Measurements from ENCODE around the gene GNAI1. TPM values are rescaled to one million over a fixed set of nuclear protein-coding genes. Genes with fewer than 3 reads are reported as not detected.

The GNAI1 gene
- total RNA-seq, 1 donor from 2014 or later = 0.35 TPM

DNA sequence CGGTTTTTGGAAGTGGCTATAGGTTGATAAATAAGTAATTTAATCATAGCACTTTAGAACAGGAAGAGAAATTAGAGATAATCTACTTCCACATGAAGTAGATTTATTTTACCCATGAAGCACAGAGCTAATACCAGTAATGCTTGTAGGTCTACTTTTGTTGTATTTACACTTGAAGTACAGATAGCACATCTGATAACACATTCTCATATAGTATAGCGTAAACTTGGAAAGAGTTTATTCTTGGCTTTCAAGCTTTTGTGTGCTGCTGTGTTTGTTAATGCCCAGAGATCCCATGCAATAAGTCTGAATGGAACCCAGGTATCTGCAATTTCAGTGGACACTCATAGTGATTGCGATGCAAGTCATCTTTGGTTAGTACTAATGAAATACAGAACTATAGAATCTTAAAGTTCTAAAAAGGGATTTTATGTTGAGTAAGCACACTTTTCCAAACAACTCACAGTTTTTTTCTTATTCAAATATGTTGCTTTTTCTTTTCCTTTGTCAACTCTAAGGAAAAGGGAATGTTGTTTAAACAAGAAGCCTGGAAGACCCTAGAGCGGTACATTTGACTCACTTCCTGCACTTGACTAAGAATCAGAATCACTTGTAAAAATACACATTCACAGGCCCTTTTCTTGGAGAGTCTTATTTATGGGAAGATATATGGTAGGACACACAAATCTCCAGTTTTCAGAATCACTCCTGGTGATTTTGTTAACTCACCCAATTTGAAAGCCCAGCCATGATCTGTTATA is 105.8 kb downstream of the GNAI1 start:
- H3K4me1 Mint-ChIP-seq = no peaks in the 10 kb centered on the region
- no peaks in the 10 kb centered on the region for H3K9me3 Mint-ChIP-seq
- TF ChIP-seq, protein P1, sequence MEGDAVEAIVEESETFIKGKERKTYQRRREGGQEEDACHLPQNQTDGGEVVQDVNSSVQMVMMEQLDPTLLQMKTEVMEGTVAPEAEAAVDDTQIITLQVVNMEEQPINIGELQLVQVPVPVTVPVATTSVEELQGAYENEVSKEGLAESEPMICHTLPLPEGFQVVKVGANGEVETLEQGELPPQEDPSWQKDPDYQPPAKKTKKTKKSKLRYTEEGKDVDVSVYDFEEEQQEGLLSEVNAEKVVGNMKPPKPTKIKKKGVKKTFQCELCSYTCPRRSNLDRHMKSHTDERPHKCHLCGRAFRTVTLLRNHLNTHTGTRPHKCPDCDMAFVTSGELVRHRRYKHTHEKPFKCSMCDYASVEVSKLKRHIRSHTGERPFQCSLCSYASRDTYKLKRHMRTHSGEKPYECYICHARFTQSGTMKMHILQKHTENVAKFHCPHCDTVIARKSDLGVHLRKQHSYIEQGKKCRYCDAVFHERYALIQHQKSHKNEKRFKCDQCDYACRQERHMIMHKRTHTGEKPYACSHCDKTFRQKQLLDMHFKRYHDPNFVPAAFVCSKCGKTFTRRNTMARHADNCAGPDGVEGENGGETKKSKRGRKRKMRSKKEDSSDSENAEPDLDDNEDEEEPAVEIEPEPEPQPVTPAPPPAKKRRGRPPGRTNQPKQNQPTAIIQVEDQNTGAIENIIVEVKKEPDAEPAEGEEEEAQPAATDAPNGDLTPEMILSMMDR (IDR thresholded peaks at IDR 0.05) = no peak
- intact Hi-C loops (cut with micrococcal nuclease) = no loop called here
- ATAC-seq (ENCODE audit: low read depth) (no peak), DNase-seq (no peak)
- CTCF ChIA-PET = no interaction called here
- POLR2A ChIA-PET = no interaction called here
- no peak overlapping the region for H3K27ac Mint-ChIP-seq
- H3K36me3 Mint-ChIP-seq (ENCODE audit: low read depth) = no peaks in the 10 kb centered on the region
- no peaks in the 10 kb centered on the region for H3K27me3 Mint-ChIP-seq
- no peak overlapping the region for H3K4me3 Mint-ChIP-seq

DNA sequence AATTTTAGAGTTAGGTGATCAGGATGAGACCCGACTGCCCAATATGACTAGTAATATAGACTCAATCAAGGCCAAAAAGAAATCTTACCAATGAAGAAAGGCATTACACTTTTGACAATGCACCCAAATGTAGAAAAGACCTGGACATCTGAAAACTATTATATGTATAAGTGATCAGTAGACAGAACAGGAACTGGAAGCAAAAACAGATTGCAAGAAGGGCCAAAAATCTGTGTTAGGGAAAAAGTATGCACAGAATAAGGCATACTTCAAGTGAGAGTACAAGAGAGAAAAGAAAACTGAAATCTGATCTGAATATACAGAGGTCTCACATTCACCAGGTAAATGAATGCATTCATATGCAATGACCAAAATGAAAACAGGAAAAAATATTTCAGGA is 107.0 kb downstream of the GNAI1 start:
- no peak for DNase-seq
- TF ChIP-seq, protein P1 (IDR thresholded peaks at IDR 0.05) = no peak
- H3K9me3 Mint-ChIP-seq = no peaks in the 10 kb centered on the region
- intact Hi-C loops (cut with micrococcal nuclease) = no loop called here
- POLR2A ChIA-PET = no interaction called here
- no peak overlapping the region for H3K4me3 Mint-ChIP-seq
- H3K27ac Mint-ChIP-seq = no peak overlapping the region
- no peaks in the 10 kb centered on the region for H3K4me1 Mint-ChIP-seq
- ATAC-seq (ENCODE audit: low read depth) = no peak
- no peaks in the 10 kb centered on the region for H3K27me3 Mint-ChIP-seq
- H3K36me3 Mint-ChIP-seq (ENCODE audit: low read depth) = no peaks in the 10 kb centered on the region
- CTCF ChIA-PET = no interaction called here

DNA sequence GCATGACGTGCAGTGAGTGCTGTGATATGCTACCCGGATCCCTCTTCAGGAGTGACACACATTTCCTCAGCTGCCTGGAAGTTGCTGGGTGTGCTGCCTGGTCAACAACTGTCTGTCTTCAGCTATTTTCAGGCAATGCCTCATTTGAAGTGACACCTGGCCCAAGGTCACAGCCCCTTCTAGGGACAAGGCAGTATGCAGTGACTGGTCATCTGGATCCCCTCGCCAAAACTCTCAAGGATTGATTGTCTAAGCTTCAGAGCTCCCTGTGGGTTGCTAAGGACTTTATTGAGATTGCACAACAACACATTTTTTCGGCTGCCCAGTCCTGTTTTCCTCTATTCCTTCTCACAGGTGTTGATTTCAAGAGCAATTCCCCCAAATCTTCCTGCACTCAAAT is 108.8 kb downstream of the GNAI1 start:
- TF ChIP-seq, protein P1 (IDR thresholded peaks at IDR 0.05) = no peak
- intact Hi-C loops (cut with micrococcal nuclease) = no loop called here
- H3K27me3 Mint-ChIP-seq = no peaks in the 10 kb centered on the region
- H3K4me1 Mint-ChIP-seq = no peaks in the 10 kb centered on the region
- no peaks in the 10 kb centered on the region for H3K9me3 Mint-ChIP-seq
- no peaks in the 10 kb centered on the region for H3K36me3 Mint-ChIP-seq (ENCODE audit: low read depth)
- CTCF ChIA-PET = no interaction called here
- ATAC-seq (ENCODE audit: low read depth) = no peak
- H3K4me3 Mint-ChIP-seq = no peak overlapping the region
- POLR2A ChIA-PET = no interaction called here
- no peak overlapping the region for H3K27ac Mint-ChIP-seq
- no peak for DNase-seq

DNA sequence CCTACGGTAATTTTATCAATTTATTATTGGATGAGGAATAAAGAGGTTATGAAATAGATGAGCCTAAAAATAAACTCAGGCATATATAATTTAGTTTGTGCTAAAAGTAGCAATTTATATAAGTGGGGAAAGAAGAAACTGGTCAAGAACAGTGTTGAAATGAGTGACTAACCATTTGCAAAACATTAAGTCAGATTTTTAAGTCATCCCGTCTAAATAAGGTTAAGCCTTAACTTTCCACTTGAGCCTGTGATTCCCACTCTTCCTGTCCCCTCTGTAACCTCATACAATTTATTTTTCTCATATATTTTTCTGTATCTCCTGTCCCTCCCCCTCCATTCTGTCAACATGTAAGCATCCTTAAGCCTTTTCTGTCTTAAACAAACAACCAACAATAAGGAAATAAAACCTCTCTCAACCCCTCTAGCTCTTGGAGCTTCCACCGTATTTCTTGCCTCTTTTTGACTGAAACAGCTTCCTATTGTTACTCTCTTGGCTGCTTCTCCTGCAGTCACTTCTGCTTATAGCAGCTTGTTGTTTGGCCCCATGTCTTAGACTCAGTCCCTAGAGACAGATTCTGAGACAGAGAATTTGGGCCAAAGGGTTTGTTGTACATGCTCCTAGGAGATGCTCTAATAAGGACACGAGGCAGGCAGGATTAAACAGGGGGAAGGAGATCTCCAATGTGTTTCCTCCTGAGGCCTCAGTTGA is 109.7 kb downstream of the GNAI1 start:
- DNase-seq = no peak
- Mint-ChIP-seq H3K36me3 (ENCODE audit: low read depth) (no peaks in the 10 kb centered on the region), H3K27me3 (no peaks in the 10 kb centered on the region), H3K4me1 (no peaks in the 10 kb centered on the region), H3K27ac (no peak overlapping the region), H3K4me3 (no peak overlapping the region), H3K9me3 (no peaks in the 10 kb centered on the region)
- ChIA-PET POLR2A (no interaction called here), CTCF (no interaction called here)
- no peak for ATAC-seq (ENCODE audit: low read depth)
- TF ChIP-seq, protein P1 (IDR thresholded peaks at IDR 0.05) = no peak
- intact Hi-C loops (cut with micrococcal nuclease) = no loop called here

DNA sequence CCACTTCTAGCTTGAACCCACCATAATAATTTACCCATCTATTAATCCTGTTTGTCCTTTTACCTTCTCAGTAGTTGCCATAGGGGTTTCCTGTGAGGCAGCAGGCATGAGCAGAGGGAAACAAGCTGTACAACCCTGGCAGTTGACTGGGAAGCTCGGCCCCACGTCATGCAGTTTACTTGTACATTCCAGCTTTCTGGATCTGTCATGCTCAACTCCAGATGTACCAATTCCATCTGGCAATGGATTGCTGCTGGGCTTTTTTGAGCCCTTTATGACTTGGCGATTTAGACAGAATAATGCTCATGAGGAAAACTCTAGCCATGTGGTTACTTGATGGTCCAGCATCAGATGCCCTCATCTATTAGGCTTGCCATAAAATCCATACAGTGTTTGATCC is 112.5 kb downstream of the GNAI1 start:
- DNase-seq (no peak), ATAC-seq (ENCODE audit: low read depth) (no peak)
- intact Hi-C loops (cut with micrococcal nuclease) = no loop called here
- Mint-ChIP-seq H3K36me3 (ENCODE audit: low read depth) (no peaks in the 10 kb centered on the region), H3K27ac (no peak overlapping the region), H3K4me3 (no peak overlapping the region), H3K9me3 (peaks cover 2% of the 10 kb centered on the region), H3K27me3 (no peaks in the 10 kb centered on the region), H3K4me1 (no peaks in the 10 kb centered on the region)
- CTCF ChIA-PET = no interaction called here
- TF ChIP-seq, protein P1 (IDR thresholded peaks at IDR 0.05) = no peak
- POLR2A ChIA-PET = no interaction called here

All from activated B cell treated with CpG ODN at 0.5 μM for 24 hours (primary cell).